GM21423 (cell line): ENCODE results near the gene DOC2A.
"Not testable (repeated sequence)": the region's sequence is repeated elsewhere in the genome, so short reads cannot be mapped to it uniquely, and the experiment has no call there.

Experiments used
- ATAC-seq: cut with Tn5 transposase; IDR thresholded peaks from one replicate; pipeline ENCODE4 v1.9.1; 2021; ENCODE audit warnings: mild to moderate bottlenecking, moderate library complexity; ENCODE audit not compliant: unreplicated experiment

The DOC2A gene

GRCh38 chr16:30027588-30028437 is 17.0 kb upstream of the DOC2A start:
- ATAC-seq, result no peak

- no peak for ATAC-seq
Observed at GRCh38 chr16:30026449-30026848, 15.6 kb upstream of the DOC2A start.

- ATAC-seq, result no peak
Observed at GRCh38 chr16:30025574-30025973, 14.7 kb upstream of the DOC2A start.

GRCh38 chr16:30025156-30025555 is 14.3 kb upstream of the DOC2A start:
- ATAC-seq, result no peak

GRCh38 chr16:30024451-30024850 is 13.6 kb upstream of the DOC2A start:
- no peak for ATAC-seq

GRCh38 chr16:30023586-30023985 is 12.8 kb upstream of the DOC2A start:
- no peak for ATAC-seq

GRCh38 chr16:30022887-30023286 is 12.1 kb upstream of the DOC2A start, which contains the start of gene C16orf92:
Gene C16orf92, plus strand, starts transcription at chr16:30023198. Its CDS starts 143 bp downstream, at chr16:30023341.
- no peak for ATAC-seq

GRCh38 chr16:30018731-30019158 is 7.9 kb upstream of the DOC2A start:
- ATAC-seq, result no peak

- ATAC-seq, result not testable (repeated sequence)
Observed at GRCh38 chr16:30017937-30018336, 7.1 kb upstream of the DOC2A start.

- no peak for ATAC-seq
Observed at GRCh38 chr16:30017277-30017656, 6.4 kb upstream of the DOC2A start.

- ATAC-seq, result no peak
Observed at GRCh38 chr16:30016555-30017276, 5.9 kb upstream of the DOC2A start.

- not testable (repeated sequence) for ATAC-seq
Observed at GRCh38 chr16:30015450-30015849, 4.6 kb upstream of the DOC2A start.

GRCh38 chr16:30012598-30012997 is 1.8 kb upstream of the DOC2A start:
- not testable (repeated sequence) for ATAC-seq

GRCh38 chr16:30011714-30012504 is 1.1 kb upstream of the DOC2A start:
- ATAC-seq, result no peak

- ATAC-seq, result no peak
Observed at GRCh38 chr16:30009990-30010843, 610 bp downstream of the DOC2A start.

GRCh38 chr16:30009085-30009862 is 1.6 kb downstream of the DOC2A start:
- ATAC-seq, result no peak

GRCh38 chr16:30007378-30007895 is 3.4 kb downstream of the DOC2A start:
- ATAC-seq, result no peak

GRCh38 chr16:30006659-30007377 is 4.0 kb downstream of the DOC2A start:
- ATAC-seq, result no peak

- ATAC-seq, result no peak
Observed at GRCh38 chr16:30006095-30006473, 4.7 kb downstream of the DOC2A start.
